ENCODE data around the gene MATN4.

DNA sequence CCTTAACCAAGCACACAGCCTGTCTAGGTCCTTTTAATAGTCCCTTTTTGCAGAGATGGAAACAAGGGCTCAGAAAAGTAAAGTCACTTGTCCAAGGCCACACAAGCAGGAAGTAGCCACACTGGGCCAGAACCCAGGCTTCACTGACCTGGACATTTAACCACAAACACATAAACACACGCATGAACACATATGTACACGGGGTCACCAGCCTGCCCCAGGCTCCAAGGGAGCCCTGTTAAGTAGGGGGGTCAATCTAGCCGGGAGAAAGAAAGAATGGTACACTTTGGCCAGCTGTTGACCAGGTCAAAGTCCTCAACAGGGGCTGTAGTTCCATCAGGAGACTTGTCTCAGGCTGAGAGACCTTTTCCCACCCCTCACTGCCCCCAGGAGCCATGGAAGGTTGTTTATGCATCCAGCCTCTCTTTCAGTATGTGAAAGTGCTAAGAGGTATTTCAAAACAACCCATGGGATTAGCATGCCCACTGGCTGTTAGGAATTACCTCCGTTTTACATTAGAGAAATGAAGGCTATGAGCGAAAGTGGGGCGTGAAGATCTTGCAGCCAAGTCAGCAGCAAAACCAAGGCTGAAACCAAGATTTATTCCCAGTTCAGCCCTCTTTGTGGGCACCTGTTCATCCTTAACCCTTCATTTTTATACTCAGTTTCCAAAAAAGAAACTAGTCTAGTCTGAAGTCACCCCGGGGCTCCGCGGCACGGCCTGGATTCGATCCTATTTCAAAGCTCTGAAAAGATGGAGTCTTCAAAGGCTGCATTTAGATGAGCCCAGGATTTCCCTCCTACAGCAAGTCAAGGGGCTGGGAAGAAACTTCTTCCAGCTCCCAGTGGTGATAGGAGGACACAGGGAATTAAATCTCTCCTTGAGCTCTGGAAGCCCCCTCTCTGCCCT lies 30.3 kb upstream of the MATN4 start:
- TF ChIP-seq YY1 (IDR thresholded peaks at IDR 0.05; ENCODE audit: insufficient read depth, insufficient read length), result no peak
- TF ChIP-seq ZNF274 (IDR thresholded peaks at IDR 0.05; ENCODE audit: low read depth, low read length), result no peak

All from NT2/D1 (cell line).